AG08395 (cell line): ENCODE measurements around the gene CD79A.

Source experiments
- DNase-seq: peaks from one replicate; pipeline ENCODE4 v3.0.0; 2012; ENCODE audit warnings: mixed read lengths, low spot score

CD79A gene

DNA sequence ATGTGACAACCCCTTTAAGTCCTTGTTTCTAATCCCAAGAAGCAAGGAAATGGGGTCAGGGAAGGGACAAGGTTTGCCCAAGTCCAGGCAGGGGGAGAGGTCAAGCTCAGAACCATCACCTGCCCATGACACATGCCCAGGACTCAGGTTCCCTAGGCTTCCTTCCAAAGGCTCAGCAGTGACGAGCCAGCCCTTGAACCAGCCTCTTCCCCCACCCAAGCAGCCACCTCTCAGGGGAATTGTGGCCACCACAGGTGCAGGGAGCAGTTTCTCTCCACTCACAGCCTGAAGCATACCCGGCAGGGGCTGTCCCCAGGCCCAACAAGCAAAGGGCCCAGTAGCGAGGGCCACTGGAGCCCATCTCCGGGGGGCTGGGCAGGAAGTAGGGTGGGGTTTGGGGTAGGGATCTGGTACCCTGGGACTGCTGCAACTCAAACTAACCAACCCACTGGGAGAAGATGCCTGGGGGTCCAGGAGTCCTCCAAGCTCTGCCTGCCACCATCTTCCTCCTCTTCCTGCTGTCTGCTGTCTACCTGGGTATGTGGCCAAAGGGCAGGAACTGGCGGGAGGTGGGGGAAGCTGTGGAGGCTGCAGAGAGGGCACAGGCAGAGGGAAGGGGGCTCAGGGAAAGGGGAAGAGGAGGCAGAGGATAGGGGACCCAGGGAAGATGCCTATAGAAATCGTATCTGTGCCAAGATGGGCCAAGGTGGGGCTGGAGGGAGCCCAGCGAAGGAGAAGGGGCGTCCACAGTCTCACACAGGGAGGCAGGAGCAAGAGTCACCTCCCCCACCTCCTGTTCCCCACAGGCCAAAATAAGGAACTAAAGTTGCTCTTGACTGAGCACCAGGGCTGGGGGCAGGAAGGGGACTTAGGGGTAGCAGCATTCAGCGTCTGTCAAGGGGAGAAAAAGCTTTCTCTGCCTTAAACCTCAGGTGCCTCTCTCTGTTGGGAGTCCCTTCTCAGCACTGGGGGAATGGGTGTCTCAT is at the start of gene CD79A:
Gene CD79A, plus strand, starts transcription at position 433 of the 986 bp plus-strand sequence. Its CDS starts 26 bp downstream, at position 459.
- no peak for DNase-seq

DNA sequence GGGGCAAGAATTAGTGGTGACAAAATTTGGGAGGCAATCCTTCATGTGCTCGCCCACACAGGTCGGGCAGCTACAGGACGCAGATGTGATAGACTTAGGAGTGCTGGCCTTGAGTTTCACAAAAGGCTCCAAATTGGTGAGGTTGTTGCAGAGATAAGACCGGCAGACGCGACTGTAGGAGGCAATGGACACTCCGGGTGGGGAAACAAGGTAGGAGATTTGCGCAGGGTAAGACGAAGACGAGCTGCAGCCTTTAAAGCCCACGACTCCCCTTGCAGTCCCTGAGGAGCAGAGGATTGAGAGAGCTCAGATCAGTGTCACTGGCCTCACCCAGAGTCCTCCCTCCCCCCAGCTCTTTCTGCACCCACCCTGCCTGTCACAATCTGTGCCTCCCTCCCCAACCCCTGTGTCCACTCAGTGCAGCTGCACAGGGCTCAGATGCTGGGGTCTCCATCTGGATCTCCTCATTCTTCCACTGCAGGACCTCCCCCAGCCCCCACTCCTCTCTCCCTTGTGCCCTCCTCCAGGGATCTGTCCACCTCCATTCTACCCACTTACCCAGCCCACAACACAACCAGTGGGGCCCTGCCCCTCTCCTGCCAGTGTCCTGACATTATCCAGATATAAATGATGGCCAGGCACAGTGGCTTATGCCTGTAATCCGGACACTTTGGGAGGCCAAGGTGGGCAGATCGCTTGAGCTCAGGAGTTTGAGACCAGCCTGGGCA is 38.9 kb upstream of the CD79A start:
- no peak for DNase-seq

DNA sequence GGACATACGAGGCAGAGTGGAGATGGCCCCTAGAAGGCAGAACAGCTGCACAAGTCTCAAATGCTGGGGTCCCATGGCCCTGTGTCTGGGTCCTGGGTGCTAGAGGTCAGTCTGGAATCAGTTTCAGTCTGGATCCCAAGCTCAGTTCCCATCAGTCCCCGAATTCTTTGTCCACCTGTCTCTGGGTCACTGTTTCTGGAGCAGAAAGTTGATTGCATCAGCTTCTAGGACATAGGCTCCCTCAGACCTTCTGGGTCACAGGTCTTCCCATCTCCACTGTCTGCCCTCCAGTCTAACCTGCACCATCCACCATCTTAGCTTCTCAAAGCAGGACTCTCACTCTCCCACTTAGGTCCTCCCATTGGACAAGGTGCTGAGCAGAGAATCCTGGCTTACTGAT is 37.9 kb upstream of the CD79A start:
- no peak for DNase-seq

DNA sequence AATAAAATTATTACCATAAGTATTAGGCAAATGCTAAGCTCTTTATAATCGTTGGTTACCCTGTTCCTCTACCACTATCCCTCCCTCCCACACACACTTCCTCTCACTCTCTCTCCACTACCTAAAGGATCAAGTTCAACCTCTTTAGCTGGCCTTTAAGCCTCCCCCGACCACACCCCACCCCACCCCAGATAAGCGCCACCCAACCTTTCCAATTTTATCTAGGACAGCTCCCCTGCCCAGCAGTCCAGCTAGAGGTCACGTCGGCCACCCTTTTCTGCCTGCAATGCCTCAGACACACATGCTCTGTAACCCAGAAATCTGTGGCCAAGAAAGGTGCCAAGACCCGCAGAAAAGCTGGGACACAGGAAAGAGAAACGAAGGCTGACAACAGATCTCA is 33.7 kb upstream of the CD79A start:
- no peak for DNase-seq

DNA sequence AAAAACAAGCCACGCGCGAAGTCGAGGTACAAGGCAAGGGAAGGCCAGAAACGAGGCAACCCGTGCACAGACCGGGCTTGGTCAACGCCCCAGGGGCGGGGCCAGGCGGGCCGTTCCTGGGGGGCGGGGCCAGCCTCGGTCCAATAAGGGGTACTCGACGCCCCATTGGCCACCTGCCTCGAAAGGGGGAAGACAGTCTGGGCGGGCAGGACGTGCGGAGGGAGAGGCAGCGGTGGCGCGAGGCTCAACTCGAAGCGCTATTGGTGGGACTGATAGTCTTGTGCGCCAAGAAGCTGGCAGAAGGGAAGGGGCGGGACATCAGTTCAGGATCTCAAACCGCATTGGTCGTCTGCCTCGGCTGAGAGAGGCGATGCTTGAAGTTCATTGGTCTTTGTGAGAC is 32.5 kb upstream of the CD79A start, which contains the start of gene LYPD4:
Gene LYPD4, minus strand, starts transcription at position 83 of the 400 bp plus-strand sequence. CDS start 5,398 bp downstream, outside the sequence.
- no peak for DNase-seq

DNA sequence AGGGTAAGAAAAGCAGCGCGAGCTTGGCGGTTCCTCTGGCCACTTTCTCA is 32.3 kb upstream of the CD79A start, which contains the start of gene DMRTC2:
Gene DMRTC2, plus strand, starts transcription at position 42 of the 50 bp plus-strand sequence. CDS start 2,387 bp downstream, outside the sequence.
- DNase-seq: no peak

DNA sequence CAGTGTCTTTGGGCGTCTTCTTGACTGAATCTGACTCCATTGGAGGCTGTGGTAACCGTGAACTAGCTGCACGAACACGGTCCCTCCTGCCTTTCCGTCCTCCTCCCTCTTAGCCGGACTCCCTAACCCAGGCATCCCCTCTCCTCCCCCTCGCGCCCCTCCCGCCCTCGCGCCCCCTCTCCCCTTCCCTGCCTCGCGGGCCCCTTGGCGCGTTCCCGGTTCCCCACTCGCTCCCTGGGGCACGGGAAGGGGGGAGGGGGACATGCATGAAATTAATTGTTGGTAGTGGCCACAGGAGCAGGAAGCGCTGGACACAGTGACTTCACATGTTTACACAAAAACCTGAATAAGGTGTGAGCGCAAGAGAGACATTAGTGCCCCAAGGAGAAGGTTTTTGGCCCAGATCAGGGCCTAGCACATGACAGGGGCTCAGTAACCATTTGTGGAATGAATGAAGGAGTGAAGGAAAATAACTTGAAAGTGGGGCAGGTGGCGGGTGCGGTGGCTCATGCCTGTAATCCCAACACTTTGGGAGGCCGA is 32.0 kb upstream of the CD79A start:
- DNase-seq: no peak

DNA sequence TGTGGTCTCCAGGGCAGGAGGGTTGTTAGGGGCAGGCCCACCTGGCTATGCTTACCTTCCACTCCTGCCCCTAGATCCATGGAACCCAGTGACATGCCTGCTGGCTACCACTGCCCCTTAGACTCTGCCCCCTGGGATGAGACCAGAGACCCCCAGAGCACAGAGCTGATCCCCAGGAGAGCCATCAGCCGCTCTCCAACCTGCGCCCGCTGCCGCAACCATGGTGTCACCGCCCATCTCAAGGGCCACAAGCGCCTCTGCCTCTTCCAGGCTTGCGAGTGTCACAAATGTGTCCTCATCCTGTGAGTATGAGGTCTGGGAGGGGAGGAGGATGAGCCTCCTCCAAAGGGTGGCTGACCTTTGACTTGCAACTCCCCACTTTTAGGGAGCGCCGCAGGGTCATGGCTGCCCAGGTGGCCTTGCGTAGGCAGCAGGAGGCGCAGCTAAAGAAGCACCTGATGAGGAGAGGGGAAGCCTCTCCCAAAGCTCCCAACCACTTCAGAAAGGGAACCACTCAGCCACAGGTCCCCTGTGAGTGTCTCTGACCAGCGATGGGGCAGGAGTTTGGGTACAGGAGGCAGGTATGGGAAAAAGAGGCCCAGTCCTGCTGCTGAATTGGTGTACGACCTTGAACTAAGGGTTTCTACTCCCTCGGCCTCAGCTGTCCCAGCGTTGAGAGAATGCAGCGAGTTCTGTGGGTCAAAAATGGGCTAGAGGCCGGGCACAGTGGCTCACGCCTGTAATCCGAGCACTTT is 29.6 kb upstream of the CD79A start:
- no peak for DNase-seq

DNA sequence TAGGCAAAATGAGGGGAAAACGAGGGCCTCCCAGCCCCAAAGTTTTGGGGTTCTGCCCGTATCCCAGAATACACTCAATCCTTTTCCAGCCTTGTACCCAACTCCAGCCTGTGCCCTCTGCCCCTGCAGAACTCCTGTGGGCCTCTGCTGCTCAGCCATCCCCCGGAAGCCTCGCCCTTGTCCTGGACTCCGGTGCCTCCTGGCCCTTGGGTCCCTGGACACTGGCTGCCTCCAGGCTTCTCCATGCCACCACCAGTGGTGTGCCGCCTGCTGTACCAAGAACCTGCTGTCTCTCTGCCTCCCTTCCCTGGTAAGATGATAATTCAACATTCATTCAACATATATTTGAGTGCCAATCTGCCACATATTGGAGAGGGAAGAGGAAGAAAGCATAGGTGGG is 28.4 kb upstream of the CD79A start:
- DNase-seq: no peak

DNA sequence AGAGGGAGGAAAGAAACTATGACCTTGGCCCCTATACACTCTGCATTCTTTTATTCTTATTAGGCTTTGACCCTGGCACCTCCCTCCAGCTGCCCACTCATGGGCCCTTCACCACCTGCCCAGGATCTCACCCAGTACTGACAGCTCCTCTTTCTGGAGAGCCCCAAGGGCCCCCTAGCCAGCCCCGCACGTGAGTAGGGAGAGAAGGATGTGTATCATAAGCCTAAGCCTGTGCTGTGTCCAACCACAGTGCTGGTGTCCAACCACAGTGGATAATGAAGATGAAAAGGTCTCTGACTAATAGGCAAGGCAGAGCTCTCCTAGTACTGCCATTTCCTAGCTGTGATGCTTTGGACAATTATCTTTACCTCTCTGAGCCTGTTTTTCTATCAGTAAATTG is 28.0 kb upstream of the CD79A start:
- no peak for DNase-seq

DNA sequence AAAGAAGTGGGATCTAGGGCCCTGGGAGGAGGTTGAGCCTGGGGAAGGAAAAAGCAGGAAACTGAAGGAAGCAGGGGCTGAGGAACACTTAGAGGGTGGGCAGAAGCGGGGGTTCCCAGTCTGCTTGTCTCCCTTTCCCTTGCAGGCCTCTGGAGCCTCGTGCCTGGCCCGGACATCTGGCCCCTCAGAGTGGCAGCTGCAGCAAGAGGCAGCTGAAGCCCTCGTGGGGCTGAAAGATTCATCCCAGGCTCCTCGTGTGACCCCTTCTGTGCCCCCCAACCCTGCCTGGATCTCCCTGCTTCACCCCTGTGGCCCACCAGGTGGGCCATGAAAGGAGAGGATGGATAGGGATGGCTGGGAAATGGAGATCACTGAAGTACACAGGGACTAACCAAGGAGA is 26.7 kb upstream of the CD79A start:
- no peak for DNase-seq

DNA sequence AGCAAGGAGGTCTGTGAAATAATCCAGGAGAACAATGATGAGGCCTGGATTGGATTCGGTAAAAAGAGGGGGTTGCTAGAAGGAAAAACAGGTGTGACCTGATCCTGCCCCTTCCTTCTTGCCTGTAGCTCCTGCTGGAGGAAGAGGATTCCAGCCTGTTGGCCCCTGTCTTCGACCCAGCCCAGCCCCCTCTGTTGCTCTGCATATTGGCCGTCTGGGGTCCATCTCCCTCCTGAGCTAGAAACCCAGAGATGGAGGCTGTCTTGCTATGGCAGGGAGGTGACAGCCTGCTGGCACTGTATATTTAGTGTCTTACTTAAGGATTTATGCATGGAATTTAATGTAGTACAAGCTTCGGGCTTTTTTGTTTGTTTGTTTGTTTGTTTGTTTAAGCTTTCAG is 25.6 kb upstream of the CD79A start:
- no peak for DNase-seq

DNA sequence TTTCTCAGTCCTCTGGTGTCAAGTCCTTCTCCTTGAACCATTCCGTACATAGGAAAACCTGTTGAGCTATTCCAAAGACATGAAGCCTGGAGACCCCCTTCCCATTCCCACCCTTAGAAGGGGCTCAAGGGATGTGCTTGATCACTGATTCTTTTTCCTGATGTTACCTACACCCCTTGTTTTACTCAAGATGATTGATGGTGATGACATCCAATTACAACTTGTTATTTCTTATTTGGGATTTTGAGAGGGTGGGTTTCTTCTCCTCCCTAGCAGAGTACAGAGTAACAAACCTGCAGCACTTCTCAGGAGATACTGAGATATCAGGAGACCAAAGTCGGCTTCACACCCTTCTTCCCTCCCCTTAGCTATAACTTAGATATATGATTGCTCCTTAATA is 23.7 kb upstream of the CD79A start:
- no peak for DNase-seq

DNA sequence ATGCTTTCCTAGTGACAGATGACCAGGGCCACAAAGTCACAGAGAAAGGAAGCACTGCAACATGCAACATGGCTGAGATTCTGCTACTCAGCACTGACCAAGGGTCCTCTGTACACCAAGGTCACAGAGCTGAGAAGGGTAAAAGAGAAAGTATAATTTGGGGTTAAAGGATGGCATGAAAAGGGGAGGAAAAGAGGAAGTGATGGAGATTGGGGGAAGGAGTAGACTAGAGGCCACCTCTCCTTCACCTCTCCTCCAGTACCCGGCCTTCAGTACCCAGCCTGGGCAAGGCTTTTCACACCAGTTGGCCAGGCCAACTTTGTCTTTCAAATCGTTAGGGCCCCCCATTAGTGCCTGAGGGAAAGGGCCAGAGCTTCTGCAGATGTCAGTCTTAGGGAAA is 23.3 kb upstream of the CD79A start:
- DNase-seq: no peak

DNA sequence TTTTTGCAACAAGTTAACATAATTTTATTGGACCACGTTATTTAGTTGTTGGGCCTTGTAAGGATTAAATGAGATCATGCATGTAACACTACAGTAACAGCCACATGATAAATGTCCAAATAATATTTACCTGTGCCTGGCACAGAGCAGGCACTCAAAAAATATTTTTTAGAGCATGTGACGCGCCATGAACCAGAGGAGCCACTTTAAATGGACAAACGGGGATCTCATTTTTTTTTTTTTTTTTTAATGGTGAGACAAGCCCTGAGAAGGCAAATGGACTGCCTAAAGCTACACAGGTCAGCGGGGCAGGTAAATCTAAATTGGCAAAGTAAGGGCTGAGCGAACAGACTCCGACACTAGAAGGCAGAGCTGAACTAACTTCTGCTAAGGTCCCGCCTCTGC is 17.9 kb upstream of the CD79A start:
- no peak for DNase-seq

DNA sequence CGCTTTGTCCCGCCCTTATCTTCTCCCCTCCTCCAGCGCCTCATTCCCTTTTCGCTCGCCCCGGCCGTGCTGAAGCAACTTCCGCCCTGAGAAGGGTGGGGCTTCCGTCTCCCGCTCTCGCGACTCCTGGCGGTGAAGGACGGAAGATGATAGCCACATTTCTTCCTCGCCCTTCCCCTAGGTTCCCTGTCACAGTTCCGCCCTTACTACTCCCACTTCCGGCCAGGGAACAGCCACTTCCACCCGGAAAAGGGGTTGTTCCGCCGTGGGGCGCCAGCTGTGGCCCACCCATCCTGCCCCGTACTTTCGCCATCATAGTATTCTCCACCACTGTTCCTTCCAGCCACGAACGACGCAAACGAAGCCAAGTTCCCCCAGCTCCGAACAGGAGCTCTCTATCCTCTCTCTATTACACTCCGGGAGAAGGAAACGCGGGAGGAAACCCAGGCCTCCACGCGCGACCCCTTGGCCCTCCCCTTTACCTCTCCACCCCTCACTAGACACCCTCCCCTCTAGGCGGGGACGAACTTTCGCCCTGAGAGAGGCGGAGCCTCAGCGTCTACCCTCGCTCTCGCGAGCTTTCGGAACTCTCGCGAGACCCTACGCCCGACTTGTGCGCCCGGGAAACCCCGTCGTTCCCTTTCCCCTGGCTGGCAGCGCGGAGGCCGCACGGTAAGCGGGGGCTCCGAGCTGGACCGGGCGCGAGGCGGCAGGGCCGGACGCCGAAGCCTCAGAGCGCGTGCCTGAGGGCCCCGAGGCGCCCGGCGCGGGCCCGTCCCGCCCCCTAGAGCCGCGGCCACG is 17.3 kb upstream of the CD79A start, which contains the start of gene RPS19:
Gene RPS19, plus strand, starts transcription at position 638 of the 801 bp plus-strand sequence. CDS start 520 bp downstream, outside the sequence.
- peak; percentile 98 for DNase-seq

DNA sequence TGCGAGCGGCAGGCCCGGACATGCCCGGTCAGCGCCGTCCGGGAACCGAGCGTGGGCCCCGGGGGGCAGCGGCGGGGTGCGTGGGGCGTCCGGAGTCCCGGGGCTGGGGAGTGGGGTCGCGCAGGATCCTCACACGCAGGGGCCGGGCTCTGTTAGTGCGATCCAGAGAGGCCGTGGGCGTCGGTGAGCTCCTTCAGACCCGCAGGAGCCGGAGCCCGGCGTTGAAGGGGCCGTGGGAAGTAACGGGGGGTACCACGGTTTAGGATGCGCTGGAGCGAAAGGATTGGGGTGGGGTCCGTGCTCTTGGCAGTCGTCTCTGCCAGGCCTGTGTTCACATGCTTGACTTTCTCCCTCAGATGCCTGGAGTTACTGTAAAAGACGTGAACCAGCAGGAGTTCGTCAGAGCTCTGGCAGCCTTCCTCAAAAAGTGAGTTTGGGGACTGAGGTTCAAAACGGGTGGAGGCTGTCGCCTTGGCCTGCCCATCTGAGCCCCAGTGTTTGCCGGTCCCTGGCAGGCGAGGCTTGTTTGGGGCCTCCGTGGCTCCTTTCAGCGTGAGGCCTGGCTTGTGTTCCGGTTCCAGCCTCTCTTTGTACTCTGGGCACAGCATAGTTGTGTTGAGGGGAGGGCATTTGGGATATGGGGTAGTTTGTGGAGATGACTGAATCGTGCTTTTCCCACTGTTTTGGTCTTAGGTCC is 16.5 kb upstream of the CD79A start:
- DNase-seq: no peak

DNA sequence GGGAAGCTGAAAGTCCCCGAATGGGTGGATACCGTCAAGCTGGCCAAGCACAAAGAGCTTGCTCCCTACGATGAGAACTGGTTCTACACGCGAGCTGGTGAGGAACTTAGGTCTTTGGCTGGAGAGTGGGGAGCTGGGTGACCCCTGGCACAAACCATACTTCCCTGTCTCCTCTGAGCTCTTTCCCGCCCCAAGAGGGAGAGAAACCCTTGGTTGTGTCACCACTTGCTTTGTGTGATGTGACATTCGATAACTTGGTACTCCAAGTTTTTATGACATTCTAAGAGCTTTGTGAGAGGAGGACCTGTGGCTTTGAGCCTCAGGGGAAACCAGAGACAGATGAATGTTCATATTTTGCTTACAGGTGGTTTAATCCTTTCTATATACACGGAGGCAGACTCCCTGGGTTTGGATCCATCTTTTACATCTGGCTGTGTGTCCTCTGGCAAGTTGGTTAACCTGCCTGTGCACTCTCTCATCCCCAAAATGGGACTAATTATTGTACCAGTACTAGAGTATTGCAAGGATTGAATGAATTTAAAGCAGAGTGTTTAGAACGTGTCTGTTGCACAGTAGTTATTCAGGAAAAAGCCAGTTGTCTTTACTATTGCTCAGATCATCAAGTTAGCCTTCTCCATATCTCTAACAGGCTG is 15.8 kb upstream of the CD79A start:
- DNase-seq: no peak

DNA sequence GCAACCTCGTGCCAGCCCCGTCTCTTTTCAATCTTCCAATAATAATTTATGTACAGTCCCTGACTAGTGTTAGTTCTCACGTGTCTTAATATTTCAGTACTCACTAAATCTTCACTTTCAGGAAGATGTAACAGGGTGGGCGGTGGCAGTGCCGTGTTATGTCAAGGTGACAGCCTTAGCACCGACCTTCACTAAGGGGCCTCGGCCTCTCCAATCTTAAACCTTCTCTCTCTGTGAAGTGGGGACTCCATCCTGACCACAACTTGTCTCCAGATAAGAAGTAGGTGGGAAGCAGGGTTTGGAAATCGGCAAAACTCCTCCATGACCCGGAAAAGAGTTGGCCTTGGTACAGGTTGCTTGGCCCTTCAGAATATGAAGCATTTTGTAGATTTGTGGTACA is 15.2 kb upstream of the CD79A start:
- no peak for DNase-seq

DNA sequence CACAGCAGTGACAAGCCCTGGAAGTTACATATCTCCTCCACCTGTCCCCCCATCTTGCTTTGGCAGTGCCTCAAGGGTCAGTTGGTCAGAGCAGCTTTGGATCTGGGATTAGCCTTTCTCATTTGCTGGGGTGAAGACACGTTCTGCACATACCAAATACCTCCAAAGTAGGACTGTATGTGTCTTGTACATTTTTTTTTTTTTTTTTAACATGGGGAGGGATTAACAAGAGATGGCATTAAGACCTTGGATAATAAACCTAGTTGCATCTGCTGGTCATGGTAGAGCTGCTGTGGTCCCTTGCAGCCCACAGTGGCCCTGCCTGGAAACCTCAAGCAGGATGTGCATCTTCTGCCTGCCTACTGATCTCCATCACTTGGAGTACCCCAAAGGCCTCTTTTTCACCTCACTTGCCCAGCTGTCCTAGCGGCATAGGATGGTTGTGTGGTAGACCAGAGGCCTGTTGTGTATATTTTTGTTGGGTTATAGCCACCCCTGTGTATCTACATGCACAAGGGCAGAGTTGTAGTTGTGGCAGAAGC is 14.6 kb upstream of the CD79A start:
- DNase-seq: no peak
